Liver (tissue), 9 donors: ENCODE results near the gene HEATR5B. TPM values are rescaled to one million over a fixed set of nuclear protein-coding genes. Genes with fewer than 3 reads are reported as not detected.

Source experiments
- DNase-seq: peaks from one replicate; pipeline ENCODE4 v3.0.0-alpha.2; 2017; ENCODE audit warnings: low spot score
- H3K27ac ChIP-seq, 2 donors: one replicate each; pipeline ENCODE4 v1.7.0; 2013; ENCODE audit warnings: inconsistent platforms in 2 of 2, low read length in 2 of 2, control low read depth in 1 of 2, low read depth in 1 of 2, mild to moderate bottlenecking in 1 of 2
- H3K27me3 ChIP-seq, 4 donors: one replicate each; pipeline versions ENCODE4 v1.6.1 to v1.7.0; 2013; ENCODE audit warnings: low read length in 3 of 4, inconsistent platforms in 1 of 4, mild to moderate bottlenecking in 1 of 4, moderate library complexity in 1 of 4; ENCODE audit not compliant: control insufficient read depth in 4 of 4, insufficient read depth in 4 of 4
- H3K36me3 ChIP-seq, 4 donors: one replicate each; pipeline versions ENCODE4 v1.6.1 to v1.7.0; 2013; ENCODE audit warnings: low read length in 3 of 4, mild to moderate bottlenecking in 3 of 4, low read depth in 1 of 4, moderate library complexity in 1 of 4; ENCODE audit not compliant: control insufficient read depth in 4 of 4, insufficient read depth in 3 of 4
- H3K4me1 ChIP-seq, 4 donors: one replicate each; pipeline versions ENCODE4 v1.6.1 to v1.7.0; 2013; ENCODE audit warnings: low read length in 3 of 4, mild to moderate bottlenecking in 3 of 4, moderate library complexity in 1 of 4; ENCODE audit not compliant: control insufficient read depth in 4 of 4, insufficient read depth in 4 of 4
- H3K4me3 ChIP-seq, 3 donors: one replicate each; pipeline versions ENCODE4 v1.6.1 to v1.7.0; 2013; ENCODE audit warnings: low read length in 3 of 3, control low read depth in 1 of 3, low read depth in 1 of 3, mild to moderate bottlenecking in 1 of 3
- H3K9ac ChIP-seq, 2 donors: one replicate each; pipeline ENCODE4 v1.7.0; 2013; ENCODE audit warnings: low read length in 2 of 2, mild to moderate bottlenecking in 2 of 2, moderate library complexity in 2 of 2, control low read depth in 1 of 2, low read depth in 1 of 2
- H3K9me3 ChIP-seq, 4 donors: one replicate each; pipeline versions ENCODE4 v1.6.1 to v1.7.0; 2013; ENCODE audit warnings: low read length in 3 of 4; ENCODE audit not compliant: control insufficient read depth in 4 of 4
- EGR1 ChIP-seq, 2 donors: IDR thresholded peaks; 2 replicates each; pipeline ENCODE4 v1.6.1; 2016 to 2018; ENCODE audit warnings: antibody characterized with exemption in 2 of 2, low read depth in 2 of 2
- FOXA1 ChIP-seq: IDR thresholded peaks from 2 replicates; pipeline ENCODE4 v1.6.1; 2016; ENCODE audit warnings: antibody characterized with exemption
- FOXA2 ChIP-seq: IDR thresholded peaks from 2 replicates; pipeline ENCODE4 v1.6.1; 2016; ENCODE audit warnings: antibody characterized with exemption
- GABPA ChIP-seq, 2 donors: IDR thresholded peaks in 1 of 2; conservative IDR thresholded peaks in 1 of 2; 2 replicates each; pipeline ENCODE4 v1.6.1; 2016; ENCODE audit warnings: antibody characterized with exemption in 2 of 2, mild to moderate bottlenecking in 1 of 2, moderate library complexity in 1 of 2
- HNF4A ChIP-seq, 2 donors: conservative IDR thresholded peaks; 2 replicates each; pipeline ENCODE4 v1.6.1; 2016; ENCODE audit warnings: antibody characterized with exemption in 2 of 2, mild to moderate bottlenecking in 2 of 2
- HNF4G ChIP-seq: IDR thresholded peaks from 2 replicates; pipeline ENCODE4 v1.6.1; 2016; ENCODE audit warnings: antibody characterized with exemption
- JUND ChIP-seq, 2 donors: IDR thresholded peaks; 2 replicates each; pipeline ENCODE4 v1.6.1; 2016; ENCODE audit warnings: antibody characterized with exemption in 2 of 2
- NR2F2 ChIP-seq: IDR thresholded peaks from 2 replicates; pipeline ENCODE4 v1.6.1; 2016; ENCODE audit warnings: antibody characterized with exemption
- RAD21 ChIP-seq, 2 donors: IDR thresholded peaks; 2 replicates each; pipeline ENCODE4 v1.6.1; 2016; ENCODE audit warnings: antibody characterized with exemption in 2 of 2, mild to moderate bottlenecking in 2 of 2
- RXRA ChIP-seq, 2 donors: IDR thresholded peaks; 2 replicates each; pipeline ENCODE4 v1.6.1; 2017 to 2018; ENCODE audit warnings: antibody characterized with exemption in 2 of 2, mild to moderate bottlenecking in 1 of 2
- SP1 ChIP-seq: IDR thresholded peaks from 2 replicates; pipeline ENCODE4 v1.6.1; 2018; ENCODE audit warnings: antibody characterized with exemption, mild to moderate bottlenecking
- TAF1 ChIP-seq: conservative IDR thresholded peaks from 2 replicates; pipeline ENCODE4 v1.6.1; 2016; ENCODE audit warnings: antibody characterized with exemption, mild to moderate bottlenecking
- YY1 ChIP-seq: IDR thresholded peaks from 2 replicates; pipeline ENCODE4 v1.6.1; 2016; ENCODE audit warnings: antibody characterized with exemption, mild to moderate bottlenecking
- WGBS: extraction: QIAGEN DNeasy Blood & Tissue Kit; methylation state at CpG from one replicate; pipeline ENCODE4 v1.1.7; 2013; 5-methylcytosine and 5-hydroxymethylcytosine counted together
- polyA plus RNA-seq, 2 donors: library from polyadenylated mRNA; stranded (reverse) in 1 of 2; unstranded in 1 of 2; fragments of 200-250 nt in 1 of 2; fragments of >200 nt in 1 of 2; fragmentation: Nextera tagmentation in 1 of 2; extraction: Ambion mirVana in 1 of 2; gene quantifications; one replicate each; pipeline versions ENCODE4 v1.2.1 to v1.2.3, GENCODE V29; 2013 to 2015
- total RNA-seq, 2 donors: library from RNA; depleted of rRNA; stranded (reverse); fragments of >200 nt; gene quantifications; one replicate each; pipeline ENCODE4 v1.2.3, GENCODE V29; 2014
- TF ChIP-seq, protein P1 (sequence below): IDR thresholded peaks from 2 replicates; pipeline ENCODE4 v1.6.1; 2016; ENCODE audit warnings: antibody characterized with exemption
- TF ChIP-seq, protein P2 (sequence below): IDR thresholded peaks from 2 replicates; pipeline ENCODE4 v1.6.1; 2016; ENCODE audit warnings: antibody characterized with exemption
- TF ChIP-seq, protein P3 (sequence below): IDR thresholded peaks from 2 replicates; pipeline ENCODE4 v1.6.1; 2016; ENCODE audit warnings: antibody characterized with exemption, mild to moderate bottlenecking
- TF ChIP-seq, protein P4 (sequence below): fragments of 150-350 bp; IDR thresholded peaks from 2 replicates; pipeline ENCODE4 v1.5.1; 2017; ENCODE audit warnings: improper control_type of control experiment, low read depth, low read length; ENCODE audit not compliant: missing input control
- TF ChIP-seq, protein P5 (sequence below): IDR thresholded peaks from 2 replicates; pipeline ENCODE4 v1.6.1; 2016; ENCODE audit warnings: antibody characterized with exemption
- donor health status: healthy.
- donor health status: healthy.
- donor health status: healthy.
- donor health status: healthy.
- donor health status: healthy.

HEATR5B gene
- total and polyA plus RNA-seq, 4 donors, result 4.1 to 24.3 (median 11.6) TPM

DNA sequence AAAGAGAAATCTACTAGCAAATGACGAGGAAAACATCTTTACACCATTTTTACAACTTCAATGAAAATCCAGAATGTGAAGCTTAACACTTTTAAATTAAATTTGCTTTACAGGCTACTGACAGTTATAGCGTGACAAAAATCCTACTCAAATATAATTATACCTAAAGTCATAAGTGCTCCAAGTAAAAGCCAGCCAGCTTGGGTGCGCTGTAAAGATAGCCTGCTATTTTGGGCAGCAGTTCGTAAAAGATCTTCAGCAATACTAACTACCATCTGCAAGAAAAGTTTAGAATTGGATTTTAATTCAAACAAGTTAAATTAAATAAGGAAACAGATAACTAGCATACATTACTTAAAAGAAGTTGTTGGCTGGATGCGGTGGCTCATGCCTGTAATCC, 22.4 kb downstream of the HEATR5B start (continued):
- TF ChIP-seq GABPA (IDR thresholded peaks at IDR 0.05 in 1 of 2, conservative IDR thresholded peaks at IDR 0.05 in 1 of 2) (no peak), NR2F2 (no peak), FOXA1 (no peak), TAF1 (no peak), EGR1 (IDR thresholded peaks at IDR 0.05; ENCODE audit: low read depth in 2 of 2) (no peak), RXRA (IDR thresholded peaks at IDR 0.05) (no peak), FOXA2 (no peak), HNF4A (conservative IDR thresholded peaks at IDR 0.05) (no peak)
- TF ChIP-seq, protein P1, sequence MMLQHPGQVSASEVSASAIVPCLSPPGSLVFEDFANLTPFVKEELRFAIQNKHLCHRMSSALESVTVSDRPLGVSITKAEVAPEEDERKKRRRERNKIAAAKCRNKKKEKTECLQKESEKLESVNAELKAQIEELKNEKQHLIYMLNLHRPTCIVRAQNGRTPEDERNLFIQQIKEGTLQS, result no peak
- TF ChIP-seq, protein P2, sequence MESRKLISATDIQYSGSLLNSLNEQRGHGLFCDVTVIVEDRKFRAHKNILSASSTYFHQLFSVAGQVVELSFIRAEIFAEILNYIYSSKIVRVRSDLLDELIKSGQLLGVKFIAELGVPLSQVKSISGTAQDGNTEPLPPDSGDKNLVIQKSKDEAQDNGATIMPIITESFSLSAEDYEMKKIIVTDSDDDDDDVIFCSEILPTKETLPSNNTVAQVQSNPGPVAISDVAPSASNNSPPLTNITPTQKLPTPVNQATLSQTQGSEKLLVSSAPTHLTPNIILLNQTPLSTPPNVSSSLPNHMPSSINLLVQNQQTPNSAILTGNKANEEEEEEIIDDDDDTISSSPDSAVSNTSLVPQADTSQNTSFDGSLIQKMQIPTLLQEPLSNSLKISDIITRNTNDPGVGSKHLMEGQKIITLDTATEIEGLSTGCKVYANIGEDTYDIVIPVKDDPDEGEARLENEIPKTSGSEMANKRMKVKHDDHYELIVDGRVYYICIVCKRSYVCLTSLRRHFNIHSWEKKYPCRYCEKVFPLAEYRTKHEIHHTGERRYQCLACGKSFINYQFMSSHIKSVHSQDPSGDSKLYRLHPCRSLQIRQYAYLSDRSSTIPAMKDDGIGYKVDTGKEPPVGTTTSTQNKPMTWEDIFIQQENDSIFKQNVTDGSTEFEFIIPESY, result no peak

DNA sequence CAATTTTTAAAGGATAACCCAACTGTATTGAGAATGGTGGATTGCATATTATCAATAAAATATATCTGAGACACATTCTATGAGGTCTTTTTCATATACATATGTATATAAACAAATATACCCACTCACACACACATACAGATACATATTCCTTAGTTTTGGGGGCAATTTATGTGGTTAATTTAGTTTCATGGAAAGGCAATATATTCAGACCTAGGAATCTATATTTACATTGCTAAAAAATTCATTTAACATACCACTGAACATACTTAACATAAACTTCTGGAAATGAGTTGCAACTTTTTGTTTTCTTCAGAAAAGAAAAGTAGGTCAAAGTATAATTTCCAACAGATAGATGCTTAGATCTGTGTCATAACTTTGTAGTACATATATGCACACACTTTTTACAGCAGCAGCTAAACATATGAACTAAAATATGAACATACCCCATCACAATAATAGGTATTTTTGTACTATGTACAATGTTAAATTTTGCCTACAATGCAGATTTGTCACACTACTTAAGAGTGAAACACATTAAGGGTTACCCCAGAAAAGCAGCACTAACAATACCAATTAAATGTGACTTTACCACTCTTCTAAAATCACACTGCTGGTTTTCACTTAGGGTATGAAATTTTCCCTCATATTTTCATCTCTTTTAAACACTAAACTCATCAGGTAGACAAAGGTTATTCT, 23.0 kb downstream of the HEATR5B start:
- Histone ChIP-seq H3K27me3 (no peaks in the 10 kb centered on the region), H3K9ac (no peak overlapping the region), H3K4me1 (no peaks in the 10 kb centered on the region), H3K4me3 (no peak overlapping the region), H3K27ac (no peak overlapping the region), H3K9me3 (no peaks in the 10 kb centered on the region), H3K36me3 (peaks cover 5 to 63% (median 57%) of the 10 kb centered on the region in 4 donors)
- TF ChIP-seq RXRA (IDR thresholded peaks at IDR 0.05), result no peak
- TF ChIP-seq, protein P2, result peak; percentile 16
- no peak for DNase-seq

DNA sequence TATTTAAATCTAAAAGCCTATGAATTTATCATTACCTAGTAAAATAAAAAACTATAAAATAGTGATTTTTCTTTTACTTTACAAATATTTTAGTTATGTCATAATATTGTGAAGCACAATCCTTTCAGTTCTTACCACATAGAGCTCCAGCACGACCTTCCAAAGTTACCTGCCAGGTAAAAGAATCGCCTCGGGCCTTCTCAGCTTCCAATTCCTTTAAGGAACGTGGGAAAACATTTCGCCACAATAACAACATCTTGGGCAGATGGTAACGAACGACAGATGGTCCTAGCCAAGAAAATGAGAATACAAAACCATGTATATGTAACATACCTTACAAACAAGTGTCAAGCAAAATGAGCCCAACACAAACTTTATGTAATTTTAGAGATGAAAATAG, 23.7 kb downstream of the HEATR5B start:
- Histone ChIP-seq H3K4me1 (no peaks in the 10 kb centered on the region), H3K27me3 (no peaks in the 10 kb centered on the region), H3K36me3 (peaks cover 3 to 66% (median 58%) of the 10 kb centered on the region in 4 donors), H3K9ac (no peak overlapping the region), H3K4me3 (no peak overlapping the region), H3K9me3 (no peaks in the 10 kb centered on the region), H3K27ac (no peak overlapping the region)
- WGBS, result 96% methylated on average over 7 of the region's 7 CpGs
- no peak for DNase-seq
- TF ChIP-seq TAF1 (no peak), HNF4G (no peak), FOXA2 (no peak), GABPA (IDR thresholded peaks at IDR 0.05 in 1 of 2, conservative IDR thresholded peaks at IDR 0.05 in 1 of 2) (no peak), JUND (IDR thresholded peaks at IDR 0.05) (no peak), YY1 (no peak), RAD21 (IDR thresholded peaks at IDR 0.05) (no peak), FOXA1 (no peak), RXRA (IDR thresholded peaks at IDR 0.05) (no peak), NR2F2 (no peak), SP1 (no peak)
- TF ChIP-seq, protein P3, sequence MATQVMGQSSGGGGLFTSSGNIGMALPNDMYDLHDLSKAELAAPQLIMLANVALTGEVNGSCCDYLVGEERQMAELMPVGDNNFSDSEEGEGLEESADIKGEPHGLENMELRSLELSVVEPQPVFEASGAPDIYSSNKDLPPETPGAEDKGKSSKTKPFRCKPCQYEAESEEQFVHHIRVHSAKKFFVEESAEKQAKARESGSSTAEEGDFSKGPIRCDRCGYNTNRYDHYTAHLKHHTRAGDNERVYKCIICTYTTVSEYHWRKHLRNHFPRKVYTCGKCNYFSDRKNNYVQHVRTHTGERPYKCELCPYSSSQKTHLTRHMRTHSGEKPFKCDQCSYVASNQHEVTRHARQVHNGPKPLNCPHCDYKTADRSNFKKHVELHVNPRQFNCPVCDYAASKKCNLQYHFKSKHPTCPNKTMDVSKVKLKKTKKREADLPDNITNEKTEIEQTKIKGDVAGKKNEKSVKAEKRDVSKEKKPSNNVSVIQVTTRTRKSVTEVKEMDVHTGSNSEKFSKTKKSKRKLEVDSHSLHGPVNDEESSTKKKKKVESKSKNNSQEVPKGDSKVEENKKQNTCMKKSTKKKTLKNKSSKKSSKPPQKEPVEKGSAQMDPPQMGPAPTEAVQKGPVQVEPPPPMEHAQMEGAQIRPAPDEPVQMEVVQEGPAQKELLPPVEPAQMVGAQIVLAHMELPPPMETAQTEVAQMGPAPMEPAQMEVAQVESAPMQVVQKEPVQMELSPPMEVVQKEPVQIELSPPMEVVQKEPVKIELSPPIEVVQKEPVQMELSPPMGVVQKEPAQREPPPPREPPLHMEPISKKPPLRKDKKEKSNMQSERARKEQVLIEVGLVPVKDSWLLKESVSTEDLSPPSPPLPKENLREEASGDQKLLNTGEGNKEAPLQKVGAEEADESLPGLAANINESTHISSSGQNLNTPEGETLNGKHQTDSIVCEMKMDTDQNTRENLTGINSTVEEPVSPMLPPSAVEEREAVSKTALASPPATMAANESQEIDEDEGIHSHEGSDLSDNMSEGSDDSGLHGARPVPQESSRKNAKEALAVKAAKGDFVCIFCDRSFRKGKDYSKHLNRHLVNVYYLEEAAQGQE, result no peak
- TF ChIP-seq, protein P4, sequence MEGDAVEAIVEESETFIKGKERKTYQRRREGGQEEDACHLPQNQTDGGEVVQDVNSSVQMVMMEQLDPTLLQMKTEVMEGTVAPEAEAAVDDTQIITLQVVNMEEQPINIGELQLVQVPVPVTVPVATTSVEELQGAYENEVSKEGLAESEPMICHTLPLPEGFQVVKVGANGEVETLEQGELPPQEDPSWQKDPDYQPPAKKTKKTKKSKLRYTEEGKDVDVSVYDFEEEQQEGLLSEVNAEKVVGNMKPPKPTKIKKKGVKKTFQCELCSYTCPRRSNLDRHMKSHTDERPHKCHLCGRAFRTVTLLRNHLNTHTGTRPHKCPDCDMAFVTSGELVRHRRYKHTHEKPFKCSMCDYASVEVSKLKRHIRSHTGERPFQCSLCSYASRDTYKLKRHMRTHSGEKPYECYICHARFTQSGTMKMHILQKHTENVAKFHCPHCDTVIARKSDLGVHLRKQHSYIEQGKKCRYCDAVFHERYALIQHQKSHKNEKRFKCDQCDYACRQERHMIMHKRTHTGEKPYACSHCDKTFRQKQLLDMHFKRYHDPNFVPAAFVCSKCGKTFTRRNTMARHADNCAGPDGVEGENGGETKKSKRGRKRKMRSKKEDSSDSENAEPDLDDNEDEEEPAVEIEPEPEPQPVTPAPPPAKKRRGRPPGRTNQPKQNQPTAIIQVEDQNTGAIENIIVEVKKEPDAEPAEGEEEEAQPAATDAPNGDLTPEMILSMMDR, result no peak
- TF ChIP-seq, protein P5, sequence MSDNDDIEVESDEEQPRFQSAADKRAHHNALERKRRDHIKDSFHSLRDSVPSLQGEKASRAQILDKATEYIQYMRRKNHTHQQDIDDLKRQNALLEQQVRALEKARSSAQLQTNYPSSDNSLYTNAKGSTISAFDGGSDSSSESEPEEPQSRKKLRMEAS, result no peak
- TF ChIP-seq, protein P1, result no peak
